T-helper 22 cell (primary cell): Measurements from ENCODE around the gene LUC7L3.
"Not testable (repeated sequence)": the region's sequence is repeated elsewhere in the genome, so short reads cannot be mapped to it uniquely, and the experiment has no call there.

Source experiments
- DNase-seq: peaks from one replicate; pipeline ENCODE4 v3.0.0-alpha.2; 2020; ENCODE audit warnings: low read depth

Gene LUC7L3

GRCh38 chr17:50785946-50786570 is 66.7 kb downstream of the LUC7L3 start:
- no peak for DNase-seq

GRCh38 chr17:50787106-50787505 is 67.7 kb downstream of the LUC7L3 start:
- no peak for DNase-seq

GRCh38 chr17:50790618-50791017 is 71.2 kb downstream of the LUC7L3 start:
- DNase-seq = no peak

- DNase-seq = no peak
Measured at GRCh38 chr17:50792132-50792531, 72.7 kb downstream of the LUC7L3 start.

- no peak for DNase-seq
Measured at GRCh38 chr17:50793007-50793406, 73.6 kb downstream of the LUC7L3 start.

GRCh38 chr17:50794361-50794760 is 75.0 kb downstream of the LUC7L3 start:
- DNase-seq = no peak

GRCh38 chr17:50797135-50797810 is 77.9 kb downstream of the LUC7L3 start:
- DNase-seq = no peak

GRCh38 chr17:50798424-50799288 is 79.3 kb downstream of the LUC7L3 start:
- DNase-seq = no peak

GRCh38 chr17:50799582-50799981 is 80.2 kb downstream of the LUC7L3 start:
- DNase-seq = no peak

- DNase-seq = no peak
Measured at GRCh38 chr17:50800196-50800700, 80.8 kb downstream of the LUC7L3 start.

GRCh38 chr17:50802609-50803571 is 83.5 kb downstream of the LUC7L3 start:
- no peak for DNase-seq

GRCh38 chr17:50803676-50804075 is 84.3 kb downstream of the LUC7L3 start:
- DNase-seq = no peak

- DNase-seq = not testable (repeated sequence)
Measured at GRCh38 chr17:50804749-50805475, 85.5 kb downstream of the LUC7L3 start.

- DNase-seq = no peak
Measured at GRCh38 chr17:50805486-50805885, 86.1 kb downstream of the LUC7L3 start.
